DMS 273 (cell line): ENCODE data around the gene CD22.

ENCODE experiments used
- DNase-seq: peaks from one replicate; lab custom pipeline; 2025; ENCODE audit not compliant: unreplicated experiment; lab: John Stamatoyannopoulos, UW

Gene CD22

DNA sequence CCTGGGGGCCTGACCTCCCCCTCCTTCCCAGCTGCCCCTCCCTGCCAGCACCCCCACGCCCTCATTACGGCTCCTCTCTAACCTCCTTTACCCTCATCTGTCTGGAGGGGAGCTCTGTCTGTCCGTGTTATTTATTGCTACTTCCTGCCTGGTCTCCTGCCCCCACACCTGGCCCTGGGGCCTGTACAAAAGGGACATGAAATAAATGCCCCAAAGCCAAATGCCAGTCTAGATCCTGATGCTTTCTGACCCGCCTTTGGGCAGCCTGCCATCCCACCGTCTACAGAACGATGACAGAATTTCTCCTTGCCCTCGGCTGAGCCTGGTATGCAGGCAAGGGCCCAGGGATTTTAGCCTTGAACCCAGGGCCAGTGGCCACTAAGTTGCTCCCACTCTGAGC is 15.4 kb upstream of the CD22 start:
- no peak for DNase-seq

- no peak for DNase-seq
Measured at GRCh38 chr19:35314031-35314430, 15.0 kb upstream of the CD22 start.

DNA sequence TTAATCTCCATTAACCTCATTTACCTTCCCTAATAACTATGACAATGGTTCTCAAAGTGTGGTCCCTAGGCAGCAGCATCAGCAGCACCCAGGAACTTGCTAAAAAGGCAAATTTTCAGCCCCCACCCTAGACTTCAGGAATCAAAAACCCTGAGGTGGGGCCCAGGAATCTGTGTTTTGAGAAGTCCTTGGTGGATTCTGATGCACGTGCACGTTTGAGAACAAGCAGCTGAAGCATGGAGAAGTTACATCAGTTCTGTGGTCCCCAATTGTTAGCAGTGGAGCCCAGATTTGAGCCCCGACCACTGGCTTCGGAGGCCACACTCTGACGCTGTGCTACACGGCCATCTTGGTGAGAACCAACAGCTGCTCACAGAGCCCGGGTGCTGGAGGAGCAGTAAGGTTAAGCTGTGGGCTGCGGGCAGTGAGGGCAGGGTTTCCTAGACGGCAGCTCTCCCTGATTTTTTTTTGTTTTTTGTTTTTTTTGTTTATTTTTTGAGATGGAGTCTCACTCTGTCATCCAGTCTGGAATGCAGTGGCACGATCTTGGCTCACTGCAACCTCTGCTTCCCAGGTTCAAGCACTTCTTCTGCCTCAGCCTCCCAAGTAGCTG is 14.0 kb upstream of the CD22 start:
- DNase-seq, result no peak

DNA sequence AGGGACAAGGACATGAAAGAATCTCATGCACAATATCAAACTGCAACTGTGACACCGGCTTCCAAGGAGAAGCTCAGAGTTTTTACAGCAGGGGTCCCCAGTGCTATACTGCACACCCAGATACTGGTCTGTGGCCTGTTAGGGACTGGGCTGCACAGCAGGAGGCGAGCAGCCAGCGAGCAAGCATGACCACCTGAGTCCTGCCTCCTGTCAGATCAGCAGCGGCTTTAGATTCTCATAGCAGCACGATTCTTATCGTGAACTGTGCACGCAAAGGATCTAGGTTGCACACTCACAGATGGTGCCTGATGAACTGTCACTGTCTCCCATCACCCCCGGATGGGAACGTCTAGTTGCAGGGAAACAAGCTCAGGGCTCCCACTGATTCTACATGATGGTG is 13.1 kb upstream of the CD22 start:
- no peak for DNase-seq

GRCh38 chr19:35316560-35316959 is 12.4 kb upstream of the CD22 start:
- DNase-seq, result no peak

GRCh38 chr19:35317464-35318043 is 11.4 kb upstream of the CD22 start:
- no peak for DNase-seq

DNA sequence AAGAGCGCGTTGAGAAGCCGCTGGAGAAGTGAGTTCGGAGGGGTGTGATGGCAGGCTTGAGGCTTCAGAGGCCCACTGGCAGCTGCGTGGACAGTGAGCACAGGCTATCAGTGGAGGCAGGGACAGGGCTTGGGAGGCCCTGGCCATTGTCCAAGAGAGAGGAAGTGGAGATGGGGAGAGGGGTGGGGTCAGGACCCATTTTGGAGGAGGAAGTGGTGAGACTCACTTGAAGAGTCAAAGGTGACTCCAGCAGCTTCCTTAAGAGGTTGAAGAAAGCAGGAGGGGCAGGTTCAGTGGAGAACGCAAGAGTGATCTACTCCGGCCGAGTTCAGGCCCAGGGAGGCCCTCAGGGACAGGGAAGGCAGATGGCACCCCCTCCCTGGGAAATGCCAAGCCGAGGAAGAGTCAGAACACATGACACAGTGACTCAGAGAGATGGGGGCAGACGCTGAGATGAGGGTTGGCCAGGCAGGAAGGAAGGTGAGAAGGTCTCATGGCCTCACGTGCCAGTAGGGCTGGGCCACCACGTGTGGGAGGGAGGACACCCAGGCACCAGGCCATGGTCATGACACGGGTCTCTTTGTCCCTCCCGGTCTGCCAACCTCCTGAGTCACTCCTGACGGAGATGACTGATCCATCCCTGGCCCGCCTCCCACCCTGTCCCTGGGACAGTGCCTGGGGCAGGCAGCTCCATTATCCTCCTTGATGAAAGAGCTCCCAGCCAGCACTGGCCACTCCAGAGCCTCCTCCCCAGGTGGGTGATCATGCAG is 10.1 kb upstream of the CD22 start:
- DNase-seq, result peak; percentile 34

DNA sequence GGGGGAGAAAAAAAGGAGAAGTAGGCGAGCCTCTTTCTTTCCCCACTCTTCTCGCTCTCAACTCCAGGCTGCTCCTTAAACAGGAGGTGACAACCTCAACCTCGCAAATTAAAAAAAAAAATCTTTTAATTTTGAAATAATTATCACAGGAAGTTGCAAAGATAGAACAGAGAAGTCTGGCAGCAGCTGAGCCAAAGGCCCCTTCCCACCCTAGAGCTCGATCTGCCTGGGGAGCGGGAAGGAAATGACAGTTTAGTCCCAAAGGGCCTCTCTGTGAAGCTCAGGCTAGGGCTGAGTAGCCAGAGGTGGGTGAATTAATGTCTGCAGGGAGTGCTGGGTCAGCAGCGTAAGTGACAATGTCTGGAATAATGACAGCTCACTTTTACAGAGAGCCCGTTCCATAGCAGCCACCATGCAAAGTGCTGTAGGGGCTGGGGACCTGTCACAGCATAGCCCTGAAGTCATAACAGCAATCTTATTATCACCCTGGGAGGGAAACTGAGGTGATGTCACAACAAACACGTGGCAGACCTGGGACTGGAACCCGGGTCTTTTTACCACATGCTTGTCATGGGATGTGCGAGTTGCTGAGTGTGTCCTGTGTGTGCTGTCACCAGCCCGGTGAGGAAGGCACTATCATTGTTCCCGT is 8.8 kb upstream of the CD22 start:
- no peak for DNase-seq

DNA sequence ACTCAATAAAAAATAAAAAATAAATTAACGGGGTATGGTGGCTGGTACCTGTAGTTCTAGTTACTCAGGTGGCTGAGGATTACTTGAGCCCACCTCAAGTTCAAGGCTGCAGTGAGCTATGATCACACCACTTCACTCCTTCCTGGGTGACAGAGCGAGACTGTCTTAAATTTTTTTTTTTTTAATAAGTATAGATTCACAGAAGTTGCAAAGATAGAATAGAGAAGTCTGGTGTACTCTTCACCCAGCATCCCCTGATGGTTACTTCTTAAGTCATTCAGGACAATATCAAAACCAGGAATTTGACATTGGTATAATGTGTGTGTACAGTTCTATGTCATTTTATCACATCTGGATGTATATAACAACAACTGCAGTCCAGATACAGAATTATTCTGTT is 7.7 kb upstream of the CD22 start:
- DNase-seq, result no peak

DNA sequence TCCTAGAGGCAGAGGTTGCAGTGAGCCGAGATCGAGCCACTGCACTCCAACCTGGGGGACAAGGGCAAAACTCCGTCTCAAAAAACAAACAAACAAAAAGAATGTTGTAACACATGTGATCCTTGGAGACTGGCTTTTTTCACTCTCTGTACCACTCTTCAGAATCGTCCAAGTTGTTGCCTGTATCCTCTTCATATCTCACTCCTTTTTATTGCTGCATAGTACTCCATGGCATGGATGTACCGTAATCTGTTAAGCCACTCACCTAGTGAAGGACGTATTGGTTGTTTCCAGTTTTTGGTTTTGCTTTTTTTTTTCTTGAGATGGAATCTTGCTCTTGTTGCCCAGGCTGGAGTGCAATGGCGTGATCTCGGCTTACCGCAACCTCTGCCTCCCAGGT is 7.0 kb upstream of the CD22 start:
- no peak for DNase-seq

DNA sequence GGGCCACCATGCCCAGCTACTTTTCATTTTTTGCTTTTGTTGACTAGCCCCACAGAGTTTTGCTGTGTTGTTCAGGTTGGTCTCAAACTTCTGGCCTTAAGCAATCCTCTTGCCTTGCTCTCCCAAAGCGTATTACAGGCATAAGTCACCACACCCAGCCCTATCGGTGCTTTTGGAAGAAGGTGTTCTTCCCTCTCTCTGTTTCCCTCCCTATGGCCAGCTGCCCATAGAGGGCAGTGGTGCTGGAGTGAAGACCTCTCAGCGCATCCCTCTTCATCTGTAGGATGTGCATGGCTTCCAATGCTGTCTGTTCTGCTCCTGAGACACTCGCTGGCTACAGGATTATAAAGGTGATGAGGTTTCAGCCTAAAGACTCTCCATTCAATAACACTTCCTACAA is 1.3 kb upstream of the CD22 start:
- DNase-seq, result peak; percentile 32

DNA sequence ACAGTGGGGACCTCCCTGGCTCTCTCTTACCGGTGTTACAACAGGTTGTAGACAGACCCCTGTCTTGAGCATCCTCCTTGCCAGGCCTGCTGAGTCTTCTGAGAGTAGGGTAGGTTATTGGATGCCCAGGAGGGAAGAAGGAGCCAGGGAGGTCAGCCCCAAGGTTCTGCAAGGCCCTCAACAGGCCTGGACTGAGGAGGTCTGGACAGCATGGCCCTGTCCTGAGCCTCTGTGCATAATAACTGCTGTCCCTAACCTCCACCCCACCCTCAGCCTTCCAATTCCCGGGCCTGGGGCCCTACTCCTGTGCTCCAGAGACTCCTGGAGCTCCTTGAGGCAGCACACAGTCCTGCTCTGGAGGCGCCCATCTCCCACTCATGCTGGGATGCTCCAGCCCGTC is 336 bp downstream of the CD22 start:
- DNase-seq, result no peak

DNA sequence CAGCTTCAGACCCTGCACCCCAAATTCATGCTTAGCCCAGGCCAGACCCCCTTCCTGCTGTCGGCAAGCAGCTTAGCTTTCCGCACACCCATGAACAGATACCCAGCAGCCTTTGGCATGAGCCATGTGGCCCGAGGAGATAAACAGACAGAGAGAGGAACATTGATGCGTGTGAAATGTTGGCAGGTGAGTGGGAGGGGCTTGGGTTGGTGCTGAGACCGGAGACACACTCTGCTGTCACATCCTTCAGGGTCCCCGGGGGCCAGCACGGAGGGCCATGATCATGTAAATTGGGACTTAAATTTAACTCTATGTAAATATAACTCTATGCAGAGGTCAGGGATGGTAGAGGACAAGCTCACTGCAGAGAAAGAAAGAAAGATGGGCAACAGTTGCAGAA is 1.5 kb downstream of the CD22 start:
- DNase-seq, result no peak

DNA sequence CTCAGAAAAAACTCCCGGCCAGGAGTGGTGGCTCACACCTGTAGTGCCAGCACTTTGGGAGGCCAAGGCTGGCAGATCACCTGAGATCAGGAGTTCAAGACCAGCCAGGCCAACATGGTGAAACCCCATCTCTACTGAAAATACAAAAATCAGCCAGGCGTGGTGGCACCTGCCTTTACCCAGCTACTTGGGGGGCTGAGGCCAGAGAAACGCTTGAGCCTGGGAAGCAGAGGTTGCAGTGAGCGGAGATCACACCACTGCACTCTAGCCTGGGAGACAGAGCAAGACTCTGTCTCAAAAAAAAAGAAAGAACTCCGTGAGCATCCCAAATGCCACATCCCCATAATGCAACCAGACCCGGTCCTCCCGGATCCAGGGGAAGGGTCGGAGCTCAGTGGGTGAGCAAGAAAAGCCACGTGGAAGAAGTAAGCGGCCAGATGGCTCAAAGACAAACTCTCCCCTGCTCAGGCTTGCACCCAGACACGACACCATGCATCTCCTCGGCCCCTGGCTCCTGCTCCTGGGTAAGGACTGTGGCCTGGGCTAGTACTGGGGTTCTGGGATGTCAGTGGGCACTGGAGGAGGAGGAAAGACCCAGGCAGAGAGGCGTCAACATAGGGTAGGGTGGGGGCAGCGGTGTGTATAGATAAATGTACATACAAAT is 2.7 kb downstream of the CD22 start:
- no peak for DNase-seq

- DNase-seq, result no peak
Measured at GRCh38 chr19:35332817-35333216, 3.8 kb downstream of the CD22 start.

DNA sequence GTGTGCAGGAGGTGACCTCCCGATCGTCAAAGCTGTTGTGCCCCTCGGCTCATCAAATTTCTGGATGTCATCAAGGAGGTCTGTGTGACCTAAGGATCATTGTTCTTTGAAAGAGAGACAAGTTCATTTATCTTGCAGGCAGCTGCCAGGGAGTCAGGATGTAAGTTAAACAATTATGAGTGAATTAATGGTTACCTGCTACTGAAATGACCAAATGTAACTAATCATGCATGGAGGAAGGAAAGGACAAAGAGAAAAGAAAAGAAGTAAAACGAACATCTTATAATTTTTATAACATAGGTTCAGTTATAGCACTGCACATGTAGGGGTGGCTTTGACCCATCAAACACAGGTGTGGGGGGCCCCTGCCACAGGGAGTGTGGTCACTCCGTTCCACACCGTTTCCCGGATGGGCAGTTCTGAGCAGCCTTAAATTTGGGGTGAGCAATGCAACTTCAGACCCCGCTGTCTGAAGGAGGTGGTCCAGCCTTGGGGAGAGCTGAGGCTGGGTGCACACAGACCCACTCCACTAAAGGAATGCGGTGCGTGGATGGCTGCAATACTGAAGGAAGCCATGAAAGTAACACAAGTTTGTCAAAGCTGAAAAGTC is 5.3 kb downstream of the CD22 start:
- no peak for DNase-seq

GRCh38 chr19:35336166-35336955 is 7.4 kb downstream of the CD22 start:
- DNase-seq, result no peak

DNA sequence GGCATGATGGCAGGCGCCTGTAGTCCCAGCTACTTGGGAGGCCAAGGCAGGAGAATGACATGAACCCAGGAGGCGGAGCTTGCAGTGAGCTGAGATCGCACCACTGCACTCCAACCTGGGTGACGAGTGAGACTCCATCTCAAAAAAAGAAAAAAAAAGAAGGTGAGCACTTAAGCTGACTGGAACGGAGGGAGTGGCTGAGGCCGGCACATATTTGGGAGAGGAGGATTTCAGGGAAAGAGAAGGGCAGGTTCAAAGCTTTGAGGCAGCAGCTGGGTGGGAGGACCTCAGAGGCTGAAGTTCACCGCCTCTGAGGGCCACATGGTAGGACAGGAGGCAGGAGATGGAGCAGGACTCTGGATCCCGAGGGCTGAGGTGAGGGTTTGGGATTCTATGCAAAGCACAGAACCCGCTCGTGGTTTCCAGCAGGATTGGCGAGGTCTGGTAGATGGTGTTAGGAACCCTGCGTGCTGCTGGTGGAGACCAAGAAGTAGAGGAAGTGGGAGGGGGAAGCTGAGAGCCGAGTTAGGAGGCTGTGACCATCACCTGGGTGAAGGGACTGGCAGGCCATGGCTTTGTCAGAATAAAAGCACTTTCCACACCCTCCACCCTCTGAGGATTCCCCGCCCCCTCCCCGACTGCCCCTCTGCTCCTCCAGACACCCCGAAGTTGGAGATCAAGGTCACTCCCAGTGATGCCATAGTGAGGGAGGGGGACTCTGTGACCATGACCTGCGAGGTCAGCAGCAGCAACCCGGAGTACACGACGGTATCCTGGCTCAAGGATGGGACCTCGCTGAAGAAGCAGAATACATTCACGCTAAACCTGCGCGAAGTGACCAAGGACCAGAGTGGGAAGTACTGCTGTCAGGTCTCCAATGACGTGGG is 8.4 kb downstream of the CD22 start:
- no peak for DNase-seq

DNA sequence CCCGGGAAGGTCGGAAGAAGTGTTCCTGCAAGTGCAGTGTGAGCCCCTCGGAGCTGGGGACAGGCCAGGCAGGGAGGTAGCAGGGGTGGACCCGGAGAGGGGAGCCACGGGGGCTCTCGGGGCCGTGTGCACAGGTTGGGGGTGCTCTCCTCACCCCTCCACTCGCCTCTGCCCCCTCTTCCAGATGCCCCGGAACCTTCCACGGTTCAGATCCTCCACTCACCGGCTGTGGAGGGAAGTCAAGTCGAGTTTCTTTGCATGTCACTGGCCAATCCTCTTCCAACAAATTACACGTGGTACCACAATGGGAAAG is 9.0 kb downstream of the CD22 start:
- no peak for DNase-seq

DNA sequence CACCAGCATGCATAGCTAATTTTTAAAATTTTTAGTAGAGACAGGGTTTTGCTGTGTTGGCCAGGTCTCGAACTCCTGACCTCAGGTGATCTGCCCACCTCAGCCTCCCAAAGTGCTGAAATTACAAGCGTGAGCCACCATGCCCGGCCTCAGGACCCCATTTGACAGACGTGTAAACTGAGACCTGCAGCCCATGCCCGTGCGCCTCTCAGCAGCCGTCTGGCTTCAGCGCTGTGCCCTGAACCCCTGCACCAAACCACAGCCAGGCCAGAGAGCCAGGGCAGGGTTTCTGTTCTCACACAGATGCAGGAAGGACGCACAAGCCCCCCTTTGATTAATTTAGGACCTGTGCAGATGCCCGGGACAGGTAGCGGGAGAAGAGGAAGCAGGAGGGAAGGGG is 11.4 kb downstream of the CD22 start:
- no peak for DNase-seq
